ENCODE measurements around the gene CDC16. TPM values are rescaled to one million over a fixed set of nuclear protein-coding genes. Genes with fewer than 3 reads are reported as not detected.
A peak's percentile ranks its signal among the peaks of the same experiment; 100 is the strongest.

Gene CDC16
- total and polyA plus RNA-seq, 9 of the 15 experiments (the other 6 are each of a cell fraction or from before 2014, with no cell fraction given): 23.2 to 102 (median 51.6) TPM

GRCh38 chr13:114222461-114222968 is 12.2 kb upstream of the CDC16 start (continued):
- TF ChIP-seq GTF2B (IDR thresholded peaks at IDR 0.05; ENCODE audit: extremely low read depth, insufficient read length) (no peak), ZNF507 (tag; conservative IDR thresholded peaks at IDR 0.05) (no peak), CTBP1 (IDR thresholded peaks at IDR 0.05; ENCODE audit: borderline replicate concordance) (peak; percentile 64; the same call in 1 of the 2 replicates), SOX6 (IDR thresholded peaks at IDR 0.05) (peak; percentile 86), NFYB (IDR thresholded peaks at IDR 0.05; ENCODE audit: extremely low read depth, insufficient read length) (no peak), BACH1 (tag; IDR thresholded peaks at IDR 0.05) (peak; percentile 95), HMGN3 (IDR thresholded peaks at IDR 0.05; ENCODE audit: borderline replicate concordance, extremely low read depth, insufficient read length, low read depth, low read length) (no peak), NR0B1 (IDR thresholded peaks at IDR 0.05; ENCODE audit: partially characterized antibody) (no peak), PTRF (tag; IDR thresholded peaks at IDR 0.05) (no peak), RAD51 (IDR thresholded peaks at IDR 0.05; ENCODE audit: borderline replicate concordance, low read depth) (no peak), RNF2 (IDR thresholded peaks at IDR 0.05) (peak; percentile 40; the same call in 1 of the 2 replicates), TAF7 (tag; IDR thresholded peaks at IDR 0.05) (no peak), ZNF57 (CRISPR knock-in tag; IDR thresholded peaks at IDR 0.05) (no peak), MBD2 (IDR thresholded peaks at IDR 0.05; ENCODE audit: borderline replicate concordance, low read depth) (peak; percentile 26; the same call in 1 of the 2 replicates), STAT5A (IDR thresholded peaks at IDR 0.05; ENCODE audit: borderline replicate concordance, low read length) (peak; percentile 66; the same call in 1 of the 2 replicates), ZNF263 (CRISPR knock-in tag; IDR thresholded peaks at IDR 0.05; ENCODE audit: borderline replicate concordance) (no peak), DPF2 (IDR thresholded peaks at IDR 0.05) (peak; percentile 96), GATAD2A (IDR thresholded peaks at IDR 0.05) (peak; percentile 81; the same call in 1 of the 2 replicates), TFAM (CRISPR knock-in tag; conservative IDR thresholded peaks at IDR 0.05) (no peak), ETV1 (tag; conservative IDR thresholded peaks at IDR 0.05; ENCODE audit: low read depth) (no peak; the same call in 1 of the 2 replicates), ZNF280B (CRISPR knock-in tag; IDR thresholded peaks at IDR 0.05) (no peak), MTA3 (IDR thresholded peaks at IDR 0.05; ENCODE audit: borderline replicate concordance) (peak; percentile 86), NCOR1 (IDR thresholded peaks at IDR 0.05) (peak; percentile 82), THRA (IDR thresholded peaks at IDR 0.05) (no peak), RHOXF2B (CRISPR knock-in tag; conservative IDR thresholded peaks at IDR 0.05) (no peak), HOXB6 (CRISPR knock-in tag; IDR thresholded peaks at IDR 0.05; ENCODE audit: borderline replicate concordance) (no peak), ERF (CRISPR knock-in tag; IDR thresholded peaks at IDR 0.05) (0 out of 2 replicates have a peak, but pooled peaks have one; percentile 28)
